Right cardiac atrium (tissue), 5 donors: ENCODE measurements around the gene SOX1. TPM values are rescaled to one million over a fixed set of nuclear protein-coding genes. Genes with fewer than 3 reads are reported as not detected.
A peak's percentile ranks its signal among the peaks of the same experiment; 100 is the strongest.

ENCODE experiments used
- ATAC-seq, 2 donors: fragments of 200-7000 bp; cut with Tn5 transposase; one replicate each; pipeline versions ENCODE4 v1.8.0 to v1.9.1; 2020; ENCODE audit warnings: moderate library complexity in 2 of 2, mild to moderate bottlenecking in 1 of 2
- DNase-seq, 3 donors: peaks; one replicate each; pipeline ENCODE4 v3.0.0-alpha.2; 2020
- H3K27ac ChIP-seq: one replicate; pipeline ENCODE4 v1.5.1; 2013; ENCODE audit warnings: mild to moderate bottlenecking, low read length, control low read depth, moderate library complexity
- H3K27me3 ChIP-seq: one replicate; pipeline ENCODE4 v1.6.1; 2013; ENCODE audit not compliant: control insufficient read depth, insufficient read depth
- H3K4me1 ChIP-seq: one replicate; pipeline ENCODE4 v1.6.1; 2013; ENCODE audit warnings: low read length; ENCODE audit not compliant: control insufficient read depth, insufficient read depth
- H3K4me3 ChIP-seq: one replicate; pipeline ENCODE4 v1.5.1; 2013; ENCODE audit warnings: low read length, control low read depth
- H3K9me3 ChIP-seq: one replicate; pipeline ENCODE4 v1.6.1; 2013; ENCODE audit warnings: low read length; ENCODE audit not compliant: control insufficient read depth
- WGBS: extraction: QIAGEN DNeasy Blood & Tissue Kit; methylation state at CpG from one replicate; pipeline ENCODE4 v1.1.7; 2013; 5-methylcytosine and 5-hydroxymethylcytosine counted together
- intact Hi-C, 4 donors: fragments of 100-400 bp; cut with DNase I; formaldehyde crosslinking; loops; one replicate each; pipeline versions ENCODE4 v1.11.0 to v1.14.0; 2022 to 2023
- polyA plus RNA-seq: library from polyadenylated mRNA; stranded (reverse); fragments of 200-250 nt; gene quantifications from one replicate; pipeline ENCODE4 v1.2.3, GENCODE V29; 2013
- total RNA-seq, 4 donors: library from RNA; stranded (reverse); fragmentation: NEBNext Ultra II Directional; extraction: Animal tissue kit (Norgen Biotek cat#: 25700); gene quantifications; one replicate each; pipeline ENCODE4 v1.2.1, GENCODE V29; 2021
- donor health status: healthy with polysubstance abuse.
- donor health status: DM: no; HTN: yes; CAD: no.
- donor health status: DM: no; HTN: no; CAD: no.
- donor health status: DM: no; HTN: yes; CAD: no; lungs with severe emphysema.
- donor health status: DM: yes; HTN: yes; CAD: no.

Gene SOX1
- total and polyA plus RNA-seq, 5 donors, result not detected

- ATAC-seq, result peak; percentile 71 to 92
- H3K27ac ChIP-seq, result no peak overlapping the region
- WGBS, result 1% methylated on average over 56 of the region's 56 CpGs
- peak; percentile 58 to 78 (median 78) for DNase-seq
- intact Hi-C loops, result no loop called here
- H3K4me1 ChIP-seq, result no peaks in the 10 kb centered on the region
- H3K9me3 ChIP-seq, result no peaks in the 10 kb centered on the region
- H3K4me3 ChIP-seq, result peak overlapping the region; percentile 50
- H3K27me3 ChIP-seq, result peaks cover 4% of the 10 kb centered on the region
Measured at GRCh38 chr13:112066624-112067004, 335 bp upstream of the SOX1 start.

GRCh38 chr13:112067871-112068539 lies 1.1 kb downstream of the SOX1 start:
- 1% methylated on average over 103 of the region's 103 CpGs for WGBS
- ATAC-seq, result no peak
- peaks cover 2% of the 10 kb centered on the region for H3K27me3 ChIP-seq

GRCh38 chr13:112068540-112069060 lies 1.7 kb downstream of the SOX1 start:
- DNase-seq (no peak), ATAC-seq (no peak)
- intact Hi-C loops, result no loop called here
- peaks cover 2% of the 10 kb centered on the region for H3K27me3 ChIP-seq
- H3K9me3 ChIP-seq, result no peaks in the 10 kb centered on the region
- H3K4me1 ChIP-seq, result no peaks in the 10 kb centered on the region
- 3% methylated on average over 80 of the region's 80 CpGs for WGBS
- H3K4me3 ChIP-seq, result peak overlapping the region; percentile 31
- no peak overlapping the region for H3K27ac ChIP-seq

More at GRCh38 chr13:112067871-112068539, 1.1 kb downstream of the SOX1 start:
- Histone ChIP-seq H3K27ac (no peak overlapping the region), H3K4me1 (no peaks in the 10 kb centered on the region), H3K4me3 (peak overlapping the region; percentile 31), H3K9me3 (no peaks in the 10 kb centered on the region)
- DNase-seq, result peak in 1 of 3 donors; percentile 46
- intact Hi-C loops, result no loop called here

GRCh38 chr13:112069061-112069844 lies 2.3 kb downstream of the SOX1 start:
- no peak overlapping the region for H3K27ac ChIP-seq
- no peak for ATAC-seq
- intact Hi-C loops, result no loop called here
- H3K4me1 ChIP-seq, result no peaks in the 10 kb centered on the region
- DNase-seq, result no peak
- peaks cover 1% of the 10 kb centered on the region for H3K27me3 ChIP-seq
- 5% methylated on average over 33 of the region's 33 CpGs for WGBS
- H3K4me3 ChIP-seq, result no peak overlapping the region
- no peaks in the 10 kb centered on the region for H3K9me3 ChIP-seq

- ATAC-seq, result no peak
- H3K9me3 ChIP-seq, result no peaks in the 10 kb centered on the region
- no peak overlapping the region for H3K4me3 ChIP-seq
- H3K4me1 ChIP-seq, result no peaks in the 10 kb centered on the region
- no peak overlapping the region for H3K27ac ChIP-seq
- intact Hi-C loops, result no loop called here
- no peak for DNase-seq
- no peaks in the 10 kb centered on the region for H3K27me3 ChIP-seq
- 9% methylated on average over 17 of the region's 17 CpGs for WGBS
Measured at GRCh38 chr13:112069845-112070251, 2.9 kb downstream of the SOX1 start.

- intact Hi-C loops, result no loop called here
- Histone ChIP-seq H3K4me1 (no peaks in the 10 kb centered on the region), H3K4me3 (no peak overlapping the region), H3K27ac (no peak overlapping the region), H3K27me3 (no peaks in the 10 kb centered on the region), H3K9me3 (no peaks in the 10 kb centered on the region)
- ATAC-seq, result no peak
- DNase-seq, result peak in 1 of 3 donors; percentile 20
- 24% methylated on average over 13 of the region's 13 CpGs for WGBS
Measured at GRCh38 chr13:112071102-112071722, 4.3 kb downstream of the SOX1 start.

GRCh38 chr13:112071723-112072533 lies 5.0 kb downstream of the SOX1 start:
- no peaks in the 10 kb centered on the region for H3K9me3 ChIP-seq
- no peaks in the 10 kb centered on the region for H3K27me3 ChIP-seq
- 9% methylated on average over 59 of the region's 59 CpGs for WGBS
- intact Hi-C loops, result no loop called here
- DNase-seq (peak in 1 of 3 donors; percentile 34), ATAC-seq (no peak)
- no peak overlapping the region for H3K4me3 ChIP-seq
- no peaks in the 10 kb centered on the region for H3K4me1 ChIP-seq
- no peak overlapping the region for H3K27ac ChIP-seq

- 1% methylated on average over 77 of the region's 77 CpGs for WGBS
- H3K27ac ChIP-seq, result no peak overlapping the region
- no peaks in the 10 kb centered on the region for H3K9me3 ChIP-seq
- intact Hi-C loops, result no loop called here
- DNase-seq (peak in 1 of 3 donors; percentile 11), ATAC-seq (peak in 1 of 2 donors; percentile 14)
- no peak overlapping the region for H3K4me3 ChIP-seq
- H3K4me1 ChIP-seq, result no peaks in the 10 kb centered on the region
- H3K27me3 ChIP-seq, result no peaks in the 10 kb centered on the region
Measured at GRCh38 chr13:112072534-112073244, 5.7 kb downstream of the SOX1 start.

GRCh38 chr13:112073245-112074138 lies 6.5 kb downstream of the SOX1 start:
- Histone ChIP-seq H3K27ac (no peak overlapping the region), H3K4me3 (peak overlapping the region; percentile 12), H3K9me3 (no peaks in the 10 kb centered on the region), H3K27me3 (no peaks in the 10 kb centered on the region), H3K4me1 (no peaks in the 10 kb centered on the region)
- DNase-seq (peak in 1 of 3 donors; percentile 16), ATAC-seq (no peak)
- intact Hi-C loops, result no loop called here
- WGBS, result 3% methylated on average over 77 of the region's 77 CpGs
